Ascending aorta (tissue), 2 donors: Measurements from ENCODE around the gene PDCD10. TPM values are rescaled to one million over a fixed set of nuclear protein-coding genes. Genes with fewer than 3 reads are reported as not detected.

Experiments used
- DNase-seq, 2 donors: peaks; one replicate each; pipeline ENCODE4 v3.0.0-alpha.2; 2019; ENCODE audit warnings: low spot score in 2 of 2
- H3K27ac ChIP-seq, 2 donors: fragments of 200-600 bp; sonication (generic); one replicate each; pipeline ENCODE4 v1.5.1; 2016 to 2017; ENCODE audit warnings: mild to moderate bottlenecking in 1 of 2
- H3K27me3 ChIP-seq: fragments of 200-600 bp; sonication (generic); one replicate; pipeline ENCODE4 v1.5.1; 2017
- H3K36me3 ChIP-seq, 2 donors: fragments of 200-600 bp; sonication (generic); one replicate each; pipeline ENCODE4 v1.5.1; 2016
- H3K4me1 ChIP-seq, 2 donors: fragments of 200-600 bp; sonication (generic); one replicate each; pipeline ENCODE4 v1.5.1; 2016 to 2017; ENCODE audit warnings: mild to moderate bottlenecking in 1 of 2
- H3K4me3 ChIP-seq, 2 donors: fragments of 200-600 bp; sonication (generic); one replicate each; pipeline ENCODE4 v1.5.1; 2016 to 2017; ENCODE audit warnings: mild to moderate bottlenecking in 1 of 2
- H3K9me3 ChIP-seq, 2 donors: fragments of 200-600 bp; sonication (generic); one replicate each; pipeline ENCODE4 v1.5.1; 2016
- CTCF ChIP-seq, 3 experiments: fragments of 200-600 bp in 2 of 3; fragments of 450-650 bp in 1 of 3; sonication (generic) in 2 of 3; IDR thresholded peaks; one replicate each; pipeline ENCODE4 v1.5.1; 2016 to 2019; ENCODE audit warnings: antibody characterized with exemption in 3 of 3, mild to moderate bottlenecking in 1 of 3, moderate library complexity in 1 of 3
- intact Hi-C: fragments of 100-400 bp; cut with DNase I; formaldehyde crosslinking; loops from one replicate; pipeline ENCODE4 v1.15.1; 2023
- total RNA-seq: library from RNA; depleted of rRNA; stranded (reverse); fragments of >200 nt; gene quantifications from one replicate; pipeline ENCODE4 v1.1.0, GENCODE V29; 2016

The PDCD10 gene
- total RNA-seq, 1 donor from 2014 or later = 55.6 TPM

DNA sequence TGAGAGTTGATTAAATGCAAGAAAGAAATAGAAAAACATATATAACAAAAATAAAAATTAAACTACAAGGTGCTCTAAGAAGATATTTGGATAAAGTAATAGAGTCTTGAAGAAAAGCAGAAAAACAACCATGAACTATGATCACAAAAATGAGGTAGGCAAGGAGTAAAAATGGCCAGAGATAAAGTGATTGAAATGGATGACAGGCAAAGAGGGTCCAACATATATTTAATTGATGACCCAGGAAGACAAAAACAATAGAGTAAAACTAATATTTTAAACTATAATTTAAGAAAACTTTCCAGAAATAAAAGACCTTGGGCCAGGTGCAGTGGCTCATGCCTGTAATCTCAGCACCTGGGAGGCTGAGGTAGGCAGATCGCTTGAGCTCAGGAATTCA is 58.8 kb downstream of the PDCD10 start:
- Histone ChIP-seq H3K27me3 (no peaks in the 10 kb centered on the region), H3K9me3 (peaks cover 11 to 22% of the 10 kb centered on the region in 2 donors), H3K36me3 (peaks cover 21 to 50% of the 10 kb centered on the region in 2 donors), H3K27ac (no peak overlapping the region), H3K4me3 (no peak overlapping the region), H3K4me1 (no peaks in the 10 kb centered on the region)
- TF ChIP-seq CTCF (IDR thresholded peaks at IDR 0.05) = no peak
- no peak for DNase-seq
- intact Hi-C loops = no loop called here

GRCh38 chr3:167673221-167673620 is 61.5 kb downstream of the PDCD10 start:
- DNase-seq = no peak
- intact Hi-C loops = no loop called here
- Histone ChIP-seq H3K36me3 (peaks cover 16 to 45% of the 10 kb centered on the region in 2 donors), H3K27ac (no peak overlapping the region), H3K4me1 (no peaks in the 10 kb centered on the region), H3K4me3 (no peak overlapping the region), H3K27me3 (no peaks in the 10 kb centered on the region), H3K9me3 (peaks cover 11 to 22% of the 10 kb centered on the region in 2 donors)
- no peak for TF ChIP-seq CTCF (IDR thresholded peaks at IDR 0.05)

DNA sequence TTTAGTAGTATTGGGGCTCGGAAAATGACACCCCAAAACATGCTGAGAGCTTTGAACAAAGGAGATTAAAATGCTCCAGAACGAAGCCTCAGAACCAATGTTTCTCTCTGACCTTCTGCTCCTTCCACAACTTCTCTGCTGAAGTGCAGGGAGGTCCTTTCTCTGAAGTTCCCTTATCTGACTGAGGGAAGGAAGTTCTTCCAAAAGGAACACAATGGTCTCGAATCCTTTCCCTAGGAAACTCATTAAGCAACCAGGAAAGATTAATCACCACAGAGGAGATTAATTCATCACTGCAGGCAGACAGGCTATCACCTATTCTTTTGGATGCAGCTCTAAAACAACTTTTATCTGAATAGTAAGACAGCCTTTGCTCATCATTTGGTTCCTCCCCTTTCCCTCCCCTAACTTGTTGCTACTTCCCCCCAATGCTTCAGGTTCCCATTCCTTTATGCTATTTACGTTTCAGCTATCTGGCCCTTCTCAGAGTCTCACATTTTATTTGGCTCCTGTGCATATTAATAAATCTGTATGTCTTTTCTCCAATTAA is 62.7 kb downstream of the PDCD10 start:
- Histone ChIP-seq H3K36me3 (peaks cover 16 to 41% of the 10 kb centered on the region in 2 donors), H3K4me1 (no peaks in the 10 kb centered on the region), H3K27ac (no peak overlapping the region), H3K4me3 (no peak overlapping the region), H3K27me3 (no peaks in the 10 kb centered on the region), H3K9me3 (peaks cover 11 to 22% of the 10 kb centered on the region in 2 donors)
- TF ChIP-seq CTCF (IDR thresholded peaks at IDR 0.05) = no peak
- DNase-seq = no peak
- intact Hi-C loops = no loop called here

DNA sequence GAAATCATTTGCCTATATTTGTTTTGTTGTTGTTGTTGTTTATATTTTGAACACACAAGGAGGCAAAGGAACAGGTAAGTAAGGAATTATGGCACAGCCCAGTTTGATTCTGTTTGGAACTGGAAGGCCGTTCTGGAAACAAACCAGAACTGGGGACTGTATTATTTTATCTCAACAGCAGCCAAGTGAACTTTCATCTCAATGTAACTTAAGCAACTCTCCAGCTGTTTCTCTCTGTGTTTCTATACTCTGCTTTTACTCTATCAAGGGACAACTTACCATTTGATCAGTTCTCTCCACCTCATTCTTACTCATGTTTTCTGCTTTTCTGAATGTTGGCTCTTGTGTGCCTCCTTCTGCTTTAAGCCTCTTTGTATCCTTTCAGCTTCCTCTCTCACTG is 65.0 kb downstream of the PDCD10 start:
- no peak for TF ChIP-seq CTCF (IDR thresholded peaks at IDR 0.05)
- H3K27me3 ChIP-seq = no peaks in the 10 kb centered on the region
- H3K4me1 ChIP-seq = no peaks in the 10 kb centered on the region
- no peak overlapping the region for H3K27ac ChIP-seq
- intact Hi-C loops = no loop called here
- peaks cover 2 to 19% of the 10 kb centered on the region in 2 donors for H3K36me3 ChIP-seq
- H3K4me3 ChIP-seq = no peak overlapping the region
- H3K9me3 ChIP-seq = peaks cover 0 to under 1% of the 10 kb centered on the region in 2 donors
- DNase-seq = no peak

DNA sequence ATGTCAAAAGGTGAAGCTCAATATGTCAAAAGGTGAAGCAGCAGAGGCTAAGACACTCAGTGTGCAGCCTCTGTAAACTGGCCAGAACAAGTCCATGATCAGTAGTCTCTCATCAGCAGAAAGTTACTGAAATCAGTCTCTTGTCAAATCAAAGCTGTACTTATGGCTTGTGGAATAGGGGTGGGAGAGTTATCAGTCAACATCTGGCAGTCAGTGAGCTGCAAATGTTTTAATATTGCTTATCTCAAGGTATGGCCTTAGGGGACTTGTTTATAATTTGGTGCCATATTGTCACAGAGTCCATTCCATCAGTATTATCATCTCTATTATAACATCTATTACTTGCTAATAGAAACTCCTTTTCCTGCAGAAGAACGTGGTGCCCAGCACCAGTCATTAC is 66.0 kb downstream of the PDCD10 start:
- Histone ChIP-seq H3K4me3 (no peak overlapping the region), H3K36me3 (peaks cover 2 to 10% of the 10 kb centered on the region in 2 donors), H3K4me1 (no peaks in the 10 kb centered on the region), H3K9me3 (no peaks in the 10 kb centered on the region), H3K27me3 (no peaks in the 10 kb centered on the region), H3K27ac (no peak overlapping the region)
- intact Hi-C loops = no loop called here
- no peak for DNase-seq
- no peak for TF ChIP-seq CTCF (IDR thresholded peaks at IDR 0.05)

GRCh38 chr3:167666563-167666962 is 68.1 kb downstream of the PDCD10 start:
- intact Hi-C loops = no loop called here
- H3K4me3 ChIP-seq = no peak overlapping the region

More at GRCh38 chr3:167666563-167666962, 68.1 kb downstream of the PDCD10 start:
- Histone ChIP-seq H3K4me1 (no peaks in the 10 kb centered on the region), H3K36me3 (no peaks in the 10 kb centered on the region), H3K9me3 (no peaks in the 10 kb centered on the region), H3K27ac (no peak overlapping the region), H3K27me3 (no peaks in the 10 kb centered on the region)
- no peak for DNase-seq
- TF ChIP-seq CTCF (IDR thresholded peaks at IDR 0.05) = no peak
